ENCODE measurements around the gene PPP1R12B.
"Not testable (repeated sequence)": the region's sequence is repeated elsewhere in the genome, so short reads cannot be mapped to it uniquely, and the experiment has no call there.

- TF ChIP-seq CTCF (conservative IDR thresholded peaks at IDR 0.05; ENCODE audit: low read length); EZH2phosphoT487 (IDR thresholded peaks at IDR 0.05; ENCODE audit: borderline replicate concordance, low read depth, low read length): not testable (repeated sequence)
Measured at GRCh38 chr1:202395831-202396230, 47.3 kb downstream of the PPP1R12B start.

All from OCI-LY7 (cell line).